GM18505 (cell line): ENCODE data around the gene IVL.

Experiments
- ATAC-seq: cut with Tn5 transposase; IDR thresholded peaks from one replicate; pipeline ENCODE4 v1.9.1; 2021; ENCODE audit not compliant: unreplicated experiment
- POLR2A ChIP-seq: IDR thresholded peaks from 4 replicates; pipeline ENCODE4 v1.6.1; 2011; ENCODE audit warnings: borderline replicate concordance; ENCODE audit not compliant: insufficient read depth, insufficient read length; ENCODE audit errors: extremely low read depth

IVL gene

DNA sequence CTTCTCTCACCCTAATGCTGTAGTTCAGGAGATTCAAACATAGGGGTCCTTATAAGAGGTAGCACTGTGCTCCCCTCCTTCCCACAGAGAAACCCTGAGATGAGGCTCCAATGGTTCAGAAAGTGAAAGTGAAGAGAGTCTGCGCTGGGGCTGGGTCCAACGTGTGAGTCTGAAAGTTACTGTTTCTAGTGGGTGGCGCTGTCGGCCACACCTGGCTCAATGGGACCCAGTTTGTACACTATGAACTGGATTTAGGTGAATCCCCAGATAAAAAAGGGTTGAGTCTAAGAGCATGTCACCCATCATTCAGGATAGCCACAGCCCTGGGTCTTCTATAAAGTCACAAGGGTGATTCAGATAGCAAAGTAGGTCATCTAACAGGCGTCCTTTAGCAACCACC is 27.4 kb upstream of the IVL start:
- ATAC-seq: no peak

DNA sequence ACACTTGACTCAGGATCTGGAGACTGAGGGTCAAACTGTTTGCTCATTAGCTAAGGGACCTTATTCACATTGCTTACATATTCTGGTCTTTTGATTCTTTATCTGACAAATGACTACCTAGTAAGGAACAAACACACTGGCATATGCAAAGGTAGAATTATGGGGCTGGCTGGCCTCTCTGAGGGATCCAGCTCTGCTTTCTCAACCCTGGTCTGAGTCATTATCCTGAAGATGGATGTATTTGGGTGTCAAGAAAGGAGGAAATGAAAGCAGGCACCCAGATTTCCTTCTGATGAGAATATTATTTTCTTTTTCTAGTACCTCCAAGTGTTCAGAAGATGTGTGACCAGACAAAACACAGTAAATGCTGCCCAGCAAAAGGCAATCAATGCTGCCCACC is 24.3 kb upstream of the IVL start:
- no peak for TF ChIP-seq POLR2A
- ATAC-seq: no peak

More for the DNA sequence above, 27.4 kb upstream of the IVL start:
- no peak for TF ChIP-seq POLR2A

DNA sequence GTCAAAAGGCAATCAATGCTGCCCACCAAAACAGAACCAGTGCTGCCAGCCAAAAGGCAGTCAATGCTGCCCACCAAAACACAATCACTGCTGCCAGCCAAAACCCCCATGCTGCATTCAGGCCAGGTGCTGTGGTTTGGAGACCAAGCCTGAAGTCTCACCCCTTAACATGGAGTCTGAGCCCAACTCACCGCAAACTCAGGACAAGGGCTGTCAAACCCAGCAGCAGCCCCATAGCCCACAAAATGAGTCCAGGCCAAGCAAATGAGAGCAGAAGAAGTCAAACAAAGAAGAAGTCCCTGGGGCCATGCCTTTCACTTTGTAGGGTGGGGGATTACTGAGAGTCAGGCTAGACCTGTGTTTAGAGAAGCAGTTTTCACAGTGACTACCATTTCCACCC is 23.8 kb upstream of the IVL start:
- TF ChIP-seq POLR2A: no peak
- ATAC-seq: no peak

DNA sequence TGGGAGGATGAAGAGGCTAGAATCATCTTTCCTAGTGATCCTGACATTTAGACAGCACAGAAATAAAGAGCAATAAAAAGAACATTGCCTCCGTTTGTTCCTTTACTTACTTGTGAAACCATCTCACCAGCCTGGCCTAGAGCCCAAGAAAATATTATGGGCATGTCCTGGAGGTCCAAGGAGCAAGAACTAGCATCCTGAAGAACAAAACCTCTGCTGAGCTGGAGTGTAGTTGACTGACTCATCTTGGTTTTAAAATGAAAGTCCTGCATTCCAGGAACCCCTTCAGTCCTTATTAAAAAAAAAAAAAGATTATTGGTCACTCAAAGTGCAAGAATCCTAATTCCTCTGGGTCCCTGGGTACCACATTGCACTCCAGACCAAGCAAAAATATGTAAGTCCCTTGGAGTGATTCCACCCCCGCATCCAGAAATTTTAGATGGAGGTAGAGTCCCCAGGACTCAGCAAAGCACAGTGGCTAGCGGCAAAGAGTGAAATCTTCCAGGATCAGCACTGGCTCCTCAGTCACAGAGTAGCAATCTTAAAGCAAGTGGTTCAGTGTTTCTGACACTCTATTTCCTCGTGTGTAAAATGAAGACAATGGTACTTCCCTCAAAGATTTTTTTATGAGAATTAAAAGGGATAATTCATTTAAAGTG is 23.3 kb upstream of the IVL start:
- no peak for ATAC-seq
- no peak for TF ChIP-seq POLR2A

DNA sequence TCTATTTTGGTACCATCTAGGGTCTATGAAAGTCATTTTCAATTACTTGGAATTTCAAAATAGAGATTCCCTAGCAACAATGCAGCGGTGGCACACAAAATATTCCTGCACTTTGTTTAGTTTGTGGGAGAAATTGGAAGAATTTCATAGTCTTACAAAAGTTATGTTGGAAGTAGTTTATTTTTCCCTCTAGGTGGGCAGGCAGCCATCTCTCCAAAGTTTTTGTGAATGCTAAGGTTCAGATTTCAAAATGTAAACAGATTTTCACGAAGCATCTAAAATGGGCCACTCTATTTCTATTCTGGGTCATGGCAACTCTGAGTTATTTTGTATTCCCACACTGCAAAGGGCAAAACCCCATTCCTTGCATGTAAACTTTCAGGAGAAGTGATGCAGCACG is 22.3 kb upstream of the IVL start:
- no peak for ATAC-seq
- no peak for TF ChIP-seq POLR2A

DNA sequence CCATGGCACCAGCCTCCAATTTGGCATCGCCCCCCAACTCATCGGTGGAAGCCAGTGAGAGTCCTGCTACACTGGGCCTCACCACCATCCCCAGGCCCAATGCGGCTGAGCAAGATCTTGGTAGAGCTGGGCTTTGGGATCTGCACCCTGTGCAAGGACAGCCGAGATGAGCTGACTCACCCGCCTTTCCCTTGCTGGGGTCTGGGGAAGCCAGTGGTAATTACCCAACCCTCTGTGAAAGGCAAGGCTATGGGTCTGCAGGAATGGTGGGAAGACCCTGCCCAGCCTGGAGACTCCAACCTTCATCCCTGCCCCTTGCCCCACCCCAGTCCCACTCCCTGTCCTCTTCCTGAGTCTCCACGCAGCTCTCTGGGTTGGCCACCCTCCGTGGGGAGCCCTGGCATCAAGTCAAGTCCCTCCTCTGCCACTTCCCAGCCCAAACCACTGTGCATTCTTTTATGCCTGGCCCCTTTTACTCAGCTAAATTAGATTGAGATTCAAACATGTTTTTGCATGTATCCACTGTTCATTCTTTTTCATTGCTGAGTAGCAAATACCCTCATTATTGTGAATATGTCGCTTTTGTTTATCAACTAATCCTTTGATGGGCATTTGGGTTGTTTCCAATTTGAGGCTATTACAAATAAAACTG is 21.5 kb upstream of the IVL start:
- ATAC-seq: no peak
- no peak for TF ChIP-seq POLR2A

DNA sequence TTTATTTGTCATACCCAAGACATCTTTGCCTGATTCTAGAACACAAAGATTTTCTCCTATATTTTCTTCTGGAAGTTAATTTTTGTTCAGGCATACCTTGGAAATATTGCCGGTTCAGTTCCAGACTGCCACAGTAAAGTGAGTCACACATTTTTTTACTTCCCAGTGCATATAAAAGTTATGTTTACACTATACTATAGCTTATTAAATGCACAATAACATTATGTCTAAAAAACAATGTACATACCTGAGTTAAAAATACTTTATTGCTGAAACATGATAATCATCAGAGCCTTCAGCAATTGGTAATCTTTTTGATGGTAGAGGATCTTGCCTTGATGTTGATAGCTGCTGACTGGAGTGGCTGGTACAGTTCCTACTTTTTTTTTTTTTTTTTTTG is 20.2 kb upstream of the IVL start:
- ATAC-seq: no peak
- no peak for TF ChIP-seq POLR2A

DNA sequence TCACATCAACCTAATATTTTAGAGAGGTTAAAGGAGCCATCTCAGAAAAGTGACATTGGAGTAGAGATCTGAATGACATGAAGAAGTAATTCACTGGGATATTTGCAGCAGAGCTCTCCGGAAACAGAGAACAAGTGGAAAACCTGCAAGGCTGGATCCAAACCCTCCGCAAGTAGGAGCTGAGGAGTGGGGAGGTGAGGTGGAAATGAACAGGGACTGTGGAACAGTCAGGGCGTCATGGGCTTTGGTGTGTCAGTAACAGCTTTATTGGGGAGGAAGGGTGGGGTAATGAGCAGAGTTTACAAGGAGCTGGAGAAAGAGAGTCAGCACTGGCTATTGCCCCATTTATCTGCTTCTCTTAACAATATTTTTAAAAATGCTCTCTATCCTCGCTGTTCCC is 9.3 kb upstream of the IVL start:
- TF ChIP-seq POLR2A: no peak
- ATAC-seq: no peak

DNA sequence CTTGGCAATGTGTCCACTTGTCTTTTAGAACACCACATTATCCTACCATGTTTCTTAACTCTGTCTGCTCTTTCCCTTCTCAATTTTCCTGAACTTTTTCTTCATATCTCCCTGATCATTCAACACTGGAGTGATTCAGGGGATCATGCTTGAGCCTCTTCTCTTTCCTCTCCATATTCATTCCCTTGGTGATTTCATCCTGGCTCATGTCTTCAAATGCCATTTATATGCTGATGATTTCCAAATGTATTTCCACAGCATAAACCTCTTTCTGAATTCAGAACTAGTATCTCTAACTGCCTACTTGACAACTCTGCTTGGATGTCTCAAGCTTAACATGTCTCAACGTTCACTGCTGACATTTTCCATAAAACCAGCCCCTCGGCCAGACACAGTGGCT is 8.5 kb upstream of the IVL start:
- TF ChIP-seq POLR2A: no peak
- no peak for ATAC-seq

DNA sequence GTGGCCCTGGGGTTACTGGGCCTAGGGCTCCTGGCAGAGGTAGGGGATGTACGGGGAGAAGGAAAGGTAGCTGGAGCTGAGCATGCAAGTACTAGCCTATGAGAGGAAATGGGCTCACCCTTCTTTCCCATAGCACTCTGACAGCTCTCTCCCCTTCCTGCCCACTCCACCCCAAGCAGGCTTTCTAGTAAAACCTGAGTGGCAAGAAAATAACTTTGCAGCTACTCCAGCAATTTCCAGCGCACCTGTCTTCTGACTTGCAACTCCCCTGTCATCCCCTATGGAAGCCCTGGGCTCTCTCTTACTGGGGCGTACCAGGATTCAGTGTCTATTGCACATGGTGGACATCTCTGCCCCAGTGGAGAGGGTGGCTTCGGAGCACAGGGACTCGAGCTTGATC is 6.7 kb upstream of the IVL start:
- ATAC-seq: no peak
- TF ChIP-seq POLR2A: no peak

DNA sequence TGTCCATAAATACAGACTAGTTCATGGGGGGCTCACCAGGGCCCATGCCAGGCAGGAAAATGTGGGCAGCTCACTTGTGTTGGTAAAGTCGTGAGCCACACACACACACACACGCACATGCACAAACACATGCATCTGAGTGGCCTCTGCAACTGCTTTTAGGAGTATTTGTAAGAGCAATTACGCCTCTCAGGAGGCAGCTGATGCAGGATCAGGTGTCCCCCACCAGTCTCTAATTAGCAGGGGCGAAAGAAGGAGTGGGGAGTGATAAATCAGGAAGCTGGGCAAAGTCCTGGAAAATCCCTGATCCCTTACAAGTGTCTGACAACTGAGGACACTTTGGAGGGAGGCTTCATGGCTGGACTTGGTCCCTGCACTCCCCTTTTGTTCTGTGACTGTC is 5.7 kb upstream of the IVL start:
- no peak for ATAC-seq

DNA sequence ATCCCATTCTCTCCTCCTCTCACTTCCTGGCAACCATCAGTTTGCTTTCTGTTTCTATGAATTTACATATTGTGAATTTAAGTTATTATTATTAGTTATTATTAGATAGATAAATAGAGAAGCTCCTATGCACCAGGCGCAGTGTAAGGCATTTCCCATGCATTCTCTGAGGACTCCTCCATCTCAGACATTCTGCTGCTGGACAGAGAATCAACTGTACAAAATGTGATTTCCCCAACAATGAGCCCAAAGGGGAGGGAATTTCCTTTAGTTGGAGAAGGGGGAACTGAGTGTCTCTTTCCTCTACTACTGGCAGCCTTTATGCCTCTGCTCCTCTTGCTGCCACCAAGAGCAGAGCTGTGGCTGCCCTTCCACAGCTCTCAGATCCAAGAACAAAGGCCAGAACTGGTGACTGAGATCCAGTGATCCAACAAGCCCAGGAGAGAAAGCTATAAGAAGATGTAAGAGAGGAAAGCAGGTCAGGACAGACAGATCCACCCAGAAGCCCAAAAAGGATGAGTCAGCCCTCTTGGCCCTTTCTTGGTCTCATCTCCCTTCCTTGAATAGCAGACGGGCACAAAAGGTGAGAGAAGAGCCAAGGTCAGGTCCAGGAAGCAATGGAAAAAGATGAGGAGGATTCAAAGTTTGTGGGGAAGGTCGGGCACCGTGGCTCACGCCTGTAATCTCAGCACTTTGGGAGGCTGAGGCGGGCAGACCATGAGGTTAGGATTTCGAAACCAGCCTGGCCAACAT is 3.5 kb upstream of the IVL start:
- TF ChIP-seq POLR2A: no peak
- no peak for ATAC-seq

More for the DNA sequence above, 5.7 kb upstream of the IVL start:
- TF ChIP-seq POLR2A: no peak

DNA sequence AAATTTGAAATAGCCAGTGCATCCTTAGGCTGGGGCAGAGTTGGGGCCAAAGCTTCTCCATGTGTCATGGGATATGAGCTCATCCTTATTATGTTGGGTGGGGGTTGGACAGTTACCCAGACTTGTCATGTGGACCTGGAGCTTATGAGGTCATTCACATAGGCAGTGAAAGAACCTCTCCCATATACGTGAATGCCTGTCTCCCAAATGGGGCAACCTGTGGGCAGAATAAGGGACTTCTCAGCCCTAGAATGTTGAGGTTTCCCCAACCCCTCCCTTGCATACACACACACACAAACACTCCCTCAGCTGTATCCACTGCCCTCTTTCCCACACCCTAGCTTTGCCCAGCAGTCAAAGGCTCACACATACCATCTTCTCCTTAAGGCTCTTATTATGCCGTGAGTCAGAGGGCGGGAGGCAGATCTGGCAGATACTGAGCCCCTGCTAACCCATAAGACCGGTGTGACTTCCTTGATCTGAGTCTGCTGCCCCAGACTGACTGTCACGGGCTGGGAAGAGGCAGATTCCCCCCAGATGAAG is 2.3 kb upstream of the IVL start:
- no peak for TF ChIP-seq POLR2A
- ATAC-seq: no peak

DNA sequence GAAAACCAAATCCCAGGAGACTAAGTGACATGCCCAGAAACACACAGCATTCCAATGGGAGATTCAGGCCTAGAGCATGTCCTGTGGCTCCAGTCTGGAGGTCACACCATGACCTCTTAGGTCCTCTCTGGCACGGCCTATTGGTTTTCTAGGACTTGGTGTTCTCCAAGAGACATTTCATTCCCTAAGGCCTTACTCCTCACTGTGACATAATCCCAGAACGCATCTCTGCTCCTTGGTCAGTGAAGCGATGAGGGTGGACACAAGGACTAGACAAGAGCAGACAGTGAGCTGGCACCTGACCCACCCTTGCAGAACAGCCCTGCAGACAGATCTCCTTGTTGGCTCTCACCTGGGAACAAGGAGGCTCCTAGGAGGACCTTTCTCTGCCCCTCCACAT is 860 bp downstream of the IVL start:
- no peak for ATAC-seq

DNA sequence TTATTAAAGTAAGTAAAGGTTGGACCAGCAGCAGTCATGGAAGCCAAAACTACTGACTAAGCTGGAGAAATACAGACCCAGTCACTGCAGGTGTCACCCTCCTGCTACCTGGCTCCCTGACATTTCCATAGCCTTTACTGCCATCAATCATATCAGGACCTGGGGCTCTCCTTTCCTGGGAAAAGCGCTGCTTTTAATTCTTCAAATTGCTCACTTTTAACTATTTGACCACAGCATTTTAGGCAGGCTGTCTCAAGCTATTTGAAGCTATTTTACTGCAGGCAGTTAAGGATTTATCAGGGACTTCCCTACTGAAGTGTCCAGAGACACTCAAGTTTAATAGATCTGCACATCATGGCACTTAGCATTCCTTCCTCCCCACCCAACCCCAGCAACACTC is 4.1 kb downstream of the IVL start:
- ATAC-seq: no peak
- TF ChIP-seq POLR2A: no peak

More for the DNA sequence above, 860 bp downstream of the IVL start:
- TF ChIP-seq POLR2A: no peak

DNA sequence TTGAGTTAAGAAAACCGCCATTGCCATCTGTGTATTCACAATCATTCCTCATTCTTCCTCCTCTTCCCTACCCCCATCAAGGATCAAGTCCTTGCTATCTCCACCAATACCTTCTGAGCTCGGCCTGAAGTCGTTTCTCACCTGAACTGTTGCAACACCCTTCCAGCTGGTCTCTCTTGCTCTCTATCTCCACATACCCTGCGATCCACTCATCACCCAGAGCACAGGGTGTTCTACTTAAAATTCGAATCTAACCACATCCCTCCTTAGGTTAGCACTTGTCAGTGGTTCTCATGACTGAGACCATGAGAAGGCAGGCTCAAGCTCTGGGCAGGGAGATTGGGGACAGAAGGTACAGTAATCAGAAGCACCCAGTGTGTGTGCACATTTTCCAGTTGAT is 4.6 kb downstream of the IVL start:
- ATAC-seq: no peak
- no peak for TF ChIP-seq POLR2A
